HepG2 (cell line): ENCODE measurements around the gene DUSP2. TPM values are rescaled to one million over a fixed set of nuclear protein-coding genes. Genes with fewer than 3 reads are reported as not detected.

Experiments
- ATAC-seq: fragments of 200-7000 bp; cut with Tn5 transposase; 3 replicates; pipeline ENCODE4 v1.9.1; 2020; ENCODE audit warnings: mild to moderate bottlenecking, moderate library complexity
- BruUV-seq: library from RNA; stranded (reverse); fragments of 400-500 nt; replicated peaks from 2 replicates; lab custom pipeline; 2021; lab: Mats Ljungman, UMichigan
- CTCF ChIA-PET: fragments of 300-600 bp; formaldehyde crosslinking; extraction: SDS; loops from one replicate; lab custom pipeline; 2021; ENCODE audit warnings: low total read pairs, inconsistent platforms, low intra/inter-chr PET ratio; lab: Yijun Ruan, JAX
- POLR2A ChIA-PET: fragments of 350-600 bp; sonication (Branson Sonifier 250); formaldehyde crosslinking; loops from one replicate; lab custom pipeline; 2020; ENCODE audit warnings: antibody characterized with exemption, inconsistent platforms; lab: Yijun Ruan, JAX
- DNase-seq: peaks from one replicate; pipeline ENCODE4 v3.0.0-alpha.2; 2015; ENCODE audit warnings: low spot score
- FAIRE-seq: peaks from 3 replicates; lab custom pipeline; 2011; peaks lifted over from hg19 to GRCh38; lab: Jason Lieb, UNC
- H2AFZ ChIP-seq: one replicate; pipeline ENCODE4 v1.6.1; 2011; ENCODE audit warnings: low read length, inconsistent platforms
- H3K27ac ChIP-seq: fragments of 300-600 bp; 3 replicates; pipeline ENCODE4 v1.8.0; 2011; ENCODE audit warnings: mixed run types, mild to moderate bottlenecking, mixed read lengths, low read length, inconsistent platforms; ENCODE audit not compliant: insufficient read depth; ENCODE audit errors: extremely low read length
- H3K27me3 ChIP-seq, 2 experiments: fragments of 200-600 bp in 1 of 2; 2 replicates in 1 of 2; 3 replicates in 1 of 2; pipeline versions ENCODE4 v1.6.0 to v1.8.0; 2011; ENCODE audit warnings: low read length in 2 of 2, mild to moderate bottlenecking in 2 of 2, moderate library complexity in 2 of 2, inconsistent platforms in 1 of 2; ENCODE audit not compliant: insufficient read depth in 2 of 2, control insufficient read depth in 1 of 2
- H3K36me3 ChIP-seq, 2 experiments: fragments of 200-600 bp in 1 of 2; replicated peaks in 1 of 2; 2 replicates in 1 of 2; 3 replicates in 1 of 2; pipeline versions ENCODE4 v1.5.1 to v1.8.0; 2011; ENCODE audit warnings: low read length in 2 of 2, inconsistent platforms in 1 of 2; ENCODE audit not compliant: insufficient read depth in 2 of 2, control insufficient read depth in 1 of 2
- H3K4me1 ChIP-seq: 2 replicates; pipeline ENCODE4 v1.5.1; 2012; ENCODE audit warnings: low read length, inconsistent platforms; ENCODE audit not compliant: insufficient read depth
- H3K4me2 ChIP-seq: 2 replicates; pipeline ENCODE4 v1.6.0; 2011; ENCODE audit warnings: low read depth, low read length, inconsistent platforms
- H3K4me3 ChIP-seq, 3 experiments: fragments of 200-600 bp in 1 of 3; sonication (generic), shearing (Covaris generic) in 1 of 3; replicated peaks in 1 of 3; 2 replicates each; pipeline ENCODE4 v1.5.1; 2011 to 2016; ENCODE audit warnings: low read length in 3 of 3, inconsistent platforms in 2 of 3, low read depth in 2 of 3, mild to moderate bottlenecking in 2 of 3, control low read depth in 1 of 3, mixed read lengths in 1 of 3; ENCODE audit not compliant: insufficient read depth in 1 of 3
- H3K79me2 ChIP-seq: one replicate; pipeline ENCODE4 v1.6.1; 2011; ENCODE audit warnings: low read length, inconsistent platforms; ENCODE audit not compliant: insufficient read depth
- H3K9ac ChIP-seq: 2 replicates; pipeline ENCODE4 v1.6.0; 2011; ENCODE audit warnings: mild to moderate bottlenecking, low read depth, low read length, inconsistent platforms; ENCODE audit not compliant: insufficient read depth
- H3K9me3 ChIP-seq: 2 replicates; pipeline ENCODE4 v1.5.1; 2012; ENCODE audit warnings: mild to moderate bottlenecking, low read length
- H4K20me1 ChIP-seq: 2 replicates; pipeline ENCODE4 v1.6.0; 2011; ENCODE audit warnings: inconsistent platforms, mild to moderate bottlenecking, low read length, moderate library complexity; ENCODE audit not compliant: insufficient read depth
- DMAP1 ChIP-seq: IDR thresholded peaks from 2 replicates; pipeline ENCODE4 v1.6.1; 2016
- GABPA ChIP-seq, 2 experiments: IDR thresholded peaks; 2 replicates each; pipeline ENCODE4 v1.6.1; 2011 to 2016; ENCODE audit warnings: low read depth in 2 of 2, low read length in 1 of 2, missing biosample characterization in 1 of 2, missing genetic modification characterization in 1 of 2
- HIVEP1 ChIP-seq: sonication (generic); formaldehyde crosslinking; IDR thresholded peaks from 2 replicates; pipeline ENCODE4 v1.4.0; 2020; ENCODE audit warnings: mild to moderate bottlenecking, missing genetic modification reagents
- NFE2L1 ChIP-seq: sonication (generic); formaldehyde crosslinking; IDR thresholded peaks from 2 replicates; pipeline ENCODE4 v1.4.0; 2020; ENCODE audit warnings: missing genetic modification reagents, mild to moderate bottlenecking, borderline replicate concordance
- NRL ChIP-seq: sonication (generic); formaldehyde crosslinking; IDR thresholded peaks from 2 replicates; pipeline ENCODE4 v1.5.0; 2020; ENCODE audit warnings: missing genetic modification reagents, mild to moderate bottlenecking, moderate library complexity, borderline replicate concordance
- YEATS2 ChIP-seq: sonication (generic); formaldehyde crosslinking; IDR thresholded peaks from 2 replicates; pipeline ENCODE4 v1.4.0; 2020; ENCODE audit warnings: missing genetic modification reagents, borderline replicate concordance
- ZKSCAN1 ChIP-seq: fragments of 150-350 bp; IDR thresholded peaks from 2 replicates; pipeline ENCODE4 v1.6.1; 2014; ENCODE audit warnings: low read length
- ZNF446 ChIP-seq: sonication (generic); formaldehyde crosslinking; IDR thresholded peaks from 2 replicates; pipeline ENCODE4 v1.5.0; 2020; ENCODE audit warnings: mild to moderate bottlenecking, missing genetic modification reagents
- ZNF546 ChIP-seq: sonication (generic); formaldehyde crosslinking; conservative IDR thresholded peaks from 2 replicates; pipeline ENCODE4 v1.8.1; 2023; ENCODE audit warnings: mild to moderate bottlenecking, missing genetic modification reagents
- WGBS: methylation state at CpG from one replicate; pipeline ENCODE4 v1.1.6; 2017; ENCODE audit warnings: low lambda C conversion rate; 5-methylcytosine and 5-hydroxymethylcytosine counted together
- in situ Hi-C: cut with HindIII; loops from 2 replicates; pipeline ENCODE4 v1.10.0; 2017; ENCODE audit warnings: low pct_unique_long_range_greater_than_20kb; ENCODE audit not compliant: extremely low pct_ligation_motif_present
- intact Hi-C: fragments of 100-400 bp; cut with micrococcal nuclease; formaldehyde crosslinking; loops from one replicate; pipeline ENCODE4 v1.10.0; 2022; ENCODE audit not compliant: unreplicated experiment
- polyA plus RNA-seq, 8 experiments: library from polyadenylated mRNA; depleted of rRNA in 3 of 8; stranded (reverse) in 7 of 8; unstranded in 1 of 8; fragments of >200 nt; fragmentation: Illumina TruSeq in 4 of 8; extraction: Trizol in 4 of 8; gene quantifications; 2 replicates each; pipeline versions ENCODE4 v1.2.1 to v1.2.3, GENCODE V29; 2011 to 2016; ENCODE audit warnings: low read depth in 4 of 8, missing spikeins in 1 of 8, mixed read lengths in 1 of 8; ENCODE audit not compliant: insufficient read depth in 1 of 8
- total RNA-seq, 5 experiments: library from RNA; depleted of rRNA; stranded (reverse); fragments of >200 nt; fragmentation: Illumina TruSeq; extraction: Trizol; gene quantifications; 2 replicates each; pipeline ENCODE4 v1.2.3, GENCODE V29; 2016; ENCODE audit warnings: low read depth in 1 of 5
- TF ChIP-seq, protein P1 (sequence below): sonication (generic); formaldehyde crosslinking; IDR thresholded peaks from 2 replicates; pipeline ENCODE4 v1.4.0; 2020; ENCODE audit warnings: missing genetic modification reagents, borderline replicate concordance

The DUSP2 gene
- total and polyA plus RNA-seq, 2 of the 13 experiments (the other 11 are each of a cell fraction or from before 2014, with no cell fraction given): not detected

DNA sequence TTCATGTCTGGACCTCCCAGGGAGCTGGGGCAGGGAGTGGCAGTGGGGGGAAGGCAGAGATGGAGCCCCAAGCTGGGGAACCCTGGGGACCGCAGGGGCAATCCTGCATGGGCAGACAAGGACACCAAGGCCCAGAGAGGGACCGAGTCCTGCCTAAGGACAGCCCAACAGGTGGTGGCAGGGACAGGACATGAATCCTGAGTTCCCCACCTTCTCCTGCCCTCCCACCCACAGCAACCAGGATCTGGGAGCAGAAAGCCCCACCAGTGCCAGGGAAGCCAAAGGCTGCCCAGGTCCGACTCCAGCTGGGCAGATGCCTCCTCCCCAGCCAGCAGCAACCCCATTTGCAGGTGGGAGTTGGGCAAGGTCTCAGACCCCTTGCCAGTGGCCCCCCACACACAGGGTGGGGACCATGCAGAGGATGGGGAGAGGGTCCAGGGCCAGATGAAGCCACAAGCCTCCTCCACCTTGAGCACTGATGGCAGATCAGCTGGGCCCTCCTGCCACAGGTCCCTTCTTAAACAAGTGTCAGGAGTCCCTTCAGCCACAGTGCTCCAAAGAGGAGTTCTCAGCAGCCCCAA lies 35.2 kb downstream of the DUSP2 start:
- CTCF ChIA-PET: no interaction called here
- Histone ChIP-seq H3K79me2 (no peaks in the 10 kb centered on the region), H3K4me2 (no peak overlapping the region), H3K4me3 (no peak overlapping the region), H3K27ac (no peak overlapping the region), H2AFZ (no peak overlapping the region), H3K9ac (no peak overlapping the region), H4K20me1 (no peaks in the 10 kb centered on the region), H3K27me3 (peaks cover 5 to 12% of the 10 kb centered on the region in 2 experiments; a peak in 3 of 5 replicates), H3K9me3 (no peaks in the 10 kb centered on the region), H3K4me1 (peaks cover 30% of the 10 kb centered on the region), H3K36me3 (no peaks in the 10 kb centered on the region)
- FAIRE-seq: no peak
- 52% methylated on average over 2 of the region's 3 CpGs for WGBS
- BruUV-seq: no TSS peak
- DNase-seq: no peak
- no peak for ATAC-seq
- TF ChIP-seq ZNF546 (CRISPR knock-in tag) (no peak), HIVEP1 (CRISPR knock-in tag) (no peak), GABPA (IDR thresholded peaks at IDR 0.05; ENCODE audit: low read depth, low read length) (no peak), GABPA (CRISPR knock-in tag; IDR thresholded peaks at IDR 0.05; ENCODE audit: low read depth) (no peak), NRL (no peak), NFE2L1 (no peak), ZNF446 (CRISPR knock-in tag) (no peak), DMAP1 (no peak), YEATS2 (CRISPR knock-in tag) (no peak), ZKSCAN1 (no peak)
- TF ChIP-seq, protein P1, sequence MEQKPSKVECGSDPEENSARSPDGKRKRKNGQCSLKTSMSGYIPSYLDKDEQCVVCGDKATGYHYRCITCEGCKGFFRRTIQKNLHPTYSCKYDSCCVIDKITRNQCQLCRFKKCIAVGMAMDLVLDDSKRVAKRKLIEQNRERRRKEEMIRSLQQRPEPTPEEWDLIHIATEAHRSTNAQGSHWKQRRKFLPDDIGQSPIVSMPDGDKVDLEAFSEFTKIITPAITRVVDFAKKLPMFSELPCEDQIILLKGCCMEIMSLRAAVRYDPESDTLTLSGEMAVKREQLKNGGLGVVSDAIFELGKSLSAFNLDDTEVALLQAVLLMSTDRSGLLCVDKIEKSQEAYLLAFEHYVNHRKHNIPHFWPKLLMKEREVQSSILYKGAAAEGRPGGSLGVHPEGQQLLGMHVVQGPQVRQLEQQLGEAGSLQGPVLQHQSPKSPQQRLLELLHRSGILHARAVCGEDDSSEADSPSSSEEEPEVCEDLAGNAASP (CRISPR knock-in tag): no peak
- in situ Hi-C loops: loop anchor here (25.0 kb wide), 2 partner anchors 98 to 273 kb away; no protein-coding TSS in a partner anchor
- POLR2A ChIA-PET: no interaction called here
- intact Hi-C loops: loop anchor here (10.0 kb wide), 2 partner anchors 45 to 85 kb away; no protein-coding TSS in a partner anchor
